AG10803 (cell line): ENCODE results near the gene KIAA1217.

ENCODE experiments used
- DNase-seq: peaks from one replicate; pipeline ENCODE4 v3.0.0; 2010; ENCODE audit warnings: low read depth
- H3K4me3 ChIP-seq: 2 replicates; pipeline ENCODE4 v1.5.1; 2011; ENCODE audit warnings: mild to moderate bottlenecking, low read length, control low read depth
- CTCF ChIP-seq: conservative IDR thresholded peaks from 2 replicates; pipeline ENCODE4 v1.5.1; 2011; ENCODE audit warnings: mild to moderate bottlenecking, low read length, control low read depth, inconsistent platforms

The KIAA1217 gene

GRCh38 chr10:24393201-24393600, 184.3 kb downstream of the KIAA1217 start:
- H3K4me3 ChIP-seq = no peak overlapping the region
- no peak for TF ChIP-seq CTCF
- DNase-seq = no peak

GRCh38 chr10:24394461-24395190, 185.7 kb downstream of the KIAA1217 start:
- DNase-seq = no peak
- no peak overlapping the region for H3K4me3 ChIP-seq
- no peak for TF ChIP-seq CTCF

GRCh38 chr10:24396396-24396795, 187.5 kb downstream of the KIAA1217 start:
- H3K4me3 ChIP-seq = no peak overlapping the region
- TF ChIP-seq CTCF = peak; percentile 24; the same call in 1 of the 2 replicates
- DNase-seq = no peak

GRCh38 chr10:24397662-24398061, 188.7 kb downstream of the KIAA1217 start:
- no peak for DNase-seq
- H3K4me3 ChIP-seq = no peak overlapping the region
- no peak for TF ChIP-seq CTCF

GRCh38 chr10:24404567-24404966, 195.6 kb downstream of the KIAA1217 start:
- no peak for TF ChIP-seq CTCF

GRCh38 chr10:24405635-24406034, 196.7 kb downstream of the KIAA1217 start:
- TF ChIP-seq CTCF = no peak

More at GRCh38 chr10:24404567-24404966, 195.6 kb downstream of the KIAA1217 start:
- H3K4me3 ChIP-seq = no peak overlapping the region
- DNase-seq = no peak

GRCh38 chr10:24406809-24407483, 198.0 kb downstream of the KIAA1217 start:
- DNase-seq = no peak
- no peak for TF ChIP-seq CTCF
- no peak overlapping the region for H3K4me3 ChIP-seq

More at GRCh38 chr10:24405635-24406034, 196.7 kb downstream of the KIAA1217 start:
- no peak for DNase-seq
- H3K4me3 ChIP-seq = no peak overlapping the region
